Measurements from ENCODE around the gene LGALSL.

DNA sequence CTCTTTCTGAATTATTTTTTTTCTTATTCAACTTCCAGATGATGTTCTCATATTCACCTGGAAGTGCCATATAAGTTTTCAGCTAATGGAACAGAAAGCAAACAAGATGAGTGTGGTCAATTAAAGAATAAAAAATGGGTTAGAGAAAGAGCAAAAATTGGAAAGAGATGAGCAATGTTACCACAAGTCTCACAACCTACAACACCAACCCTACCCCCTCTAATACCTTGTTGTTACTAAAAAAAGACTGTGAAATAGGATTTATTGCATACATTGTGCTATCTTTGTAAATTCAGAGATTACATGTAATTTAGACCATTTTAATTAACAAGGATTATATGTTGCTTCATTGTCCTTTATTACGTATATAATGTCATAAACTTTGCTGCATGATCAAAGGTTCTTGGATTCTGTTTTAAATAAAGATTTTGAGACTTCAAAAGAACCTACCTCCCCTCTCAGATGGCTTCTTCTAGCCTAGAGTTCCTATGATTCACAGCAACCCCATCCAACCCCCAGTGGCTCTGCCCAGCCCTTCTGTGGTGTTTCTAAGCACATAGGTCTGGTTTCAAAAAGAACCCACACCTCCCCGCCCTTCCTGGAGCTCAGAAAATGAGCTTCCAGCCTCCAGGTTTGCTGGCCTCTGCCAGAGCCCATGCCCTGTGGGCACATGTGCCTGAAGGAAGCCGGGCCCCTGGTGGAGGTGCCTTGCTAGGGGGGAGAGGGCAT is 24.7 kb downstream of the LGALSL start:
- TF ChIP-seq, protein P1, sequence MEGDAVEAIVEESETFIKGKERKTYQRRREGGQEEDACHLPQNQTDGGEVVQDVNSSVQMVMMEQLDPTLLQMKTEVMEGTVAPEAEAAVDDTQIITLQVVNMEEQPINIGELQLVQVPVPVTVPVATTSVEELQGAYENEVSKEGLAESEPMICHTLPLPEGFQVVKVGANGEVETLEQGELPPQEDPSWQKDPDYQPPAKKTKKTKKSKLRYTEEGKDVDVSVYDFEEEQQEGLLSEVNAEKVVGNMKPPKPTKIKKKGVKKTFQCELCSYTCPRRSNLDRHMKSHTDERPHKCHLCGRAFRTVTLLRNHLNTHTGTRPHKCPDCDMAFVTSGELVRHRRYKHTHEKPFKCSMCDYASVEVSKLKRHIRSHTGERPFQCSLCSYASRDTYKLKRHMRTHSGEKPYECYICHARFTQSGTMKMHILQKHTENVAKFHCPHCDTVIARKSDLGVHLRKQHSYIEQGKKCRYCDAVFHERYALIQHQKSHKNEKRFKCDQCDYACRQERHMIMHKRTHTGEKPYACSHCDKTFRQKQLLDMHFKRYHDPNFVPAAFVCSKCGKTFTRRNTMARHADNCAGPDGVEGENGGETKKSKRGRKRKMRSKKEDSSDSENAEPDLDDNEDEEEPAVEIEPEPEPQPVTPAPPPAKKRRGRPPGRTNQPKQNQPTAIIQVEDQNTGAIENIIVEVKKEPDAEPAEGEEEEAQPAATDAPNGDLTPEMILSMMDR (IDR thresholded peaks at IDR 0.05): no peak
- TF ChIP-seq POLR2A (IDR thresholded peaks at IDR 0.05): no peak
